GM23248 (cell line): ENCODE measurements around the gene GFAP. TPM values are rescaled to one million over a fixed set of nuclear protein-coding genes. Genes with fewer than 3 reads are reported as not detected.

Experiments used
- DNase-seq: peaks from one replicate; pipeline ENCODE4 v3.0.0-alpha.2; 2015
- H2AFZ ChIP-seq: fragments of 200-600 bp; sonication (generic); 2 replicates; pipeline ENCODE4 v1.6.1; 2016; ENCODE audit warnings: antibody characterized with exemption
- H3F3A ChIP-seq: fragments of 200-600 bp; sonication (generic); 2 replicates; pipeline ENCODE4 v1.6.1; 2016; ENCODE audit warnings: mild to moderate bottlenecking, antibody characterized with exemption, mixed run types; ENCODE audit not compliant: insufficient read depth
- H3K27ac ChIP-seq: fragments of 200-600 bp; sonication (generic); 2 replicates; pipeline ENCODE4 v1.5.1; 2016; ENCODE audit warnings: mild to moderate bottlenecking
- H3K27me3 ChIP-seq: fragments of 200-600 bp; sonication (generic); replicated peaks from 2 replicates; pipeline ENCODE4 v1.6.1; 2016; ENCODE audit warnings: mild to moderate bottlenecking; ENCODE audit not compliant: insufficient read depth
- H3K36me3 ChIP-seq: fragments of 200-600 bp; sonication (generic); 2 replicates; pipeline ENCODE4 v1.6.1; 2016; ENCODE audit warnings: low read depth, mild to moderate bottlenecking
- H3K4me1 ChIP-seq: fragments of 200-600 bp; sonication (generic); 2 replicates; pipeline ENCODE4 v1.6.1; 2016; ENCODE audit warnings: mild to moderate bottlenecking; ENCODE audit not compliant: insufficient read depth
- H3K4me2 ChIP-seq: fragments of 200-600 bp; sonication (generic); one replicate; pipeline ENCODE4 v1.6.1; 2016; ENCODE audit warnings: mild to moderate bottlenecking; ENCODE audit not compliant: unreplicated experiment
- H3K4me3 ChIP-seq: fragments of 200-600 bp; sonication (generic); 2 replicates; pipeline ENCODE4 v1.5.1; 2016; ENCODE audit warnings: mild to moderate bottlenecking
- H3K79me2 ChIP-seq: fragments of 200-600 bp; sonication (generic); 2 replicates; pipeline ENCODE4 v1.6.1; 2016; ENCODE audit warnings: mild to moderate bottlenecking; ENCODE audit not compliant: insufficient read depth
- H3K9ac ChIP-seq: fragments of 200-600 bp; sonication (generic); 2 replicates; pipeline ENCODE4 v1.6.1; 2016; ENCODE audit warnings: mild to moderate bottlenecking
- H3K9me2 ChIP-seq: fragments of 200-600 bp; sonication (generic); 2 replicates; pipeline ENCODE4 v1.6.1; 2016; ENCODE audit warnings: mixed run types, mild to moderate bottlenecking, moderate library complexity; ENCODE audit not compliant: insufficient read depth
- H3K9me3 ChIP-seq: fragments of 200-600 bp; sonication (generic); one replicate; pipeline ENCODE4 v1.6.1; 2017; ENCODE audit warnings: low read depth
- H4K20me1 ChIP-seq: fragments of 200-600 bp; sonication (generic); 2 replicates; pipeline ENCODE4 v1.6.0; 2016; ENCODE audit not compliant: insufficient read depth
- EZH2 ChIP-seq: fragments of 200-600 bp; sonication (generic); IDR thresholded peaks from 2 replicates; pipeline ENCODE4 v1.6.1; 2018; ENCODE audit warnings: antibody characterized with exemption, mild to moderate bottlenecking; ENCODE audit not compliant: insufficient read depth, poor library complexity, severe bottlenecking
- EZH2phosphoT487 ChIP-seq: fragments of 200-600 bp; sonication (generic); IDR thresholded peaks from 2 replicates; pipeline ENCODE4 v1.6.1; 2018; ENCODE audit warnings: antibody characterized with exemption, moderate library complexity, mild to moderate bottlenecking, low read depth; ENCODE audit not compliant: insufficient read depth
- WGBS, 2 experiments: methylation state at CpG; one replicate each; pipeline ENCODE4 v1.1.6; 2015 to 2017; ENCODE audit warnings: low lambda C conversion rate in 2 of 2, low coverage in 1 of 2; ENCODE audit errors: missing lambda C conversion rate in 2 of 2; 5-methylcytosine and 5-hydroxymethylcytosine counted together
- in situ Hi-C: fragments of 300-500 bp; cut with MboI; formaldehyde crosslinking; loops from 2 replicates; pipeline ENCODE4 v1.15.0; 2020
- polyA plus RNA-seq: library from polyadenylated mRNA; unstranded; fragments of >200 nt; fragmentation: Nextera tagmentation; extraction: Ambion mirVana; gene quantifications from 2 replicates; pipeline ENCODE4 v1.2.1, GENCODE V29; 2016
- total RNA-seq: library from RNA; depleted of rRNA; stranded (reverse); fragments of >200 nt; shearing (Covaris generic); gene quantifications from 2 replicates; pipeline ENCODE4 v1.2.3, GENCODE V29; 2014

Gene GFAP
- total and polyA plus RNA-seq, 2 experiments from 2014 or later = 0.49 TPM; not detected in 1

GRCh38 chr17:44922136-44922535, 6.8 kb upstream of the GFAP start:
- Histone ChIP-seq H3K9ac (no peak overlapping the region), H3K79me2 (no peaks in the 10 kb centered on the region), H2AFZ (no peak overlapping the region), H3K27me3 (no peaks in the 10 kb centered on the region), H3F3A (no peaks in the 10 kb centered on the region), H3K4me1 (peaks cover 5% of the 10 kb centered on the region; the same call in 1 of the 2 replicates), H3K4me2 (no peak overlapping the region), H3K9me3 (no peaks in the 10 kb centered on the region), H3K36me3 (no peaks in the 10 kb centered on the region), H3K4me3 (no peak overlapping the region), H3K9me2 (no peaks in the 10 kb centered on the region), H4K20me1 (no peaks in the 10 kb centered on the region), H3K27ac (no peak overlapping the region)
- in situ Hi-C loops = loop anchor here (5.0 to 10.0 kb wide), 2 partner anchors 93 to 200 kb away; no protein-coding TSS in a partner anchor
- no peak for DNase-seq
- no peak for TF ChIP-seq EZH2phosphoT487
- no peak for TF ChIP-seq EZH2
- WGBS, 2 experiments = 71 to 80% methylated on average over 6 of the region's 6 CpGs

GRCh38 chr17:44921122-44921882, 6.0 kb upstream of the GFAP start:
- Histone ChIP-seq H3K4me3 (no peak overlapping the region), H2AFZ (no peak overlapping the region), H3K79me2 (no peaks in the 10 kb centered on the region), H3K9me2 (no peaks in the 10 kb centered on the region), H4K20me1 (no peaks in the 10 kb centered on the region), H3K27ac (no peak overlapping the region), H3K4me2 (no peak overlapping the region), H3K9ac (no peak overlapping the region), H3F3A (no peaks in the 10 kb centered on the region), H3K4me1 (peaks cover 13% of the 10 kb centered on the region), H3K9me3 (no peaks in the 10 kb centered on the region), H3K36me3 (no peaks in the 10 kb centered on the region), H3K27me3 (no peaks in the 10 kb centered on the region)
- in situ Hi-C loops = loop anchor here (5.0 to 10.0 kb wide), 2 partner anchors 93 to 201 kb away; no protein-coding TSS in a partner anchor
- WGBS, 2 experiments = 80 to 83% methylated on average over 11 of the region's 11 CpGs
- DNase-seq = no peak
- TF ChIP-seq EZH2 (no peak), EZH2phosphoT487 (no peak)

DNA sequence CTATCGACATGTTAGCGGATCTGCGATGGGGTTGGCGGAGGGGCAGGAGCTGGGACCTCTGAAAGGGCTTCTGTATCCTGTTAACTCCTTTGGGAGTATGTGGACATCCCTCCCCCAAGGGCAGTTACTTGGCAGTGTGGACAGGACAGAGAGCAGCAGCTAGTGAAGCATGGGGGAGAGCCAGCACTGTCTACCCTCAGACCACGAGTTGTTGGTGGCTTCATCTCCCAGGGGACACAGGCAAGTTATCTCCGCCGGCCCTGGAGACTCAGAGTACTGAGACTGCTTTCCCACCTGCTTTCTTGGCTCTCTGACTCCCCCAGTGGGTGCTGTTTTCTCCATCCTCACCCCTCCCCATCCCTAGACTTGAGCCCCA, 5.3 kb upstream of the GFAP start:
- in situ Hi-C loops = loop anchor here (5.0 to 10.0 kb wide), 2 partner anchors 94 to 202 kb away; no protein-coding TSS in a partner anchor
- no peak overlapping the region for H3K4me2 ChIP-seq

GRCh38 chr17:44919885-44920564, 4.7 kb upstream of the GFAP start:
- no peaks in the 10 kb centered on the region for H3K27me3 ChIP-seq
- peak; percentile 89 for DNase-seq
- 8% methylated on average over 9 of the region's 9 CpGs for WGBS, 2 experiments
- peak overlapping the region; percentile 46; the same call in 1 of the 2 replicates for H2AFZ ChIP-seq
- no peaks in the 10 kb centered on the region for H3K9me2 ChIP-seq
- H3K27ac ChIP-seq = no peak overlapping the region
- no peaks in the 10 kb centered on the region for H4K20me1 ChIP-seq
- TF ChIP-seq EZH2phosphoT487 (no peak), EZH2 (no peak)
- no peak overlapping the region for H3K9ac ChIP-seq
- no peaks in the 10 kb centered on the region for H3K79me2 ChIP-seq
- H3K4me1 ChIP-seq = peaks cover 13% of the 10 kb centered on the region
- no peaks in the 10 kb centered on the region for H3K36me3 ChIP-seq
- no peaks in the 10 kb centered on the region for H3F3A ChIP-seq
- H3K4me3 ChIP-seq = no peak overlapping the region
- in situ Hi-C loops = loop anchor here (5.0 to 10.0 kb wide), 2 partner anchors 95 to 202 kb away; no protein-coding TSS in a partner anchor
- H3K9me3 ChIP-seq = no peaks in the 10 kb centered on the region
- H3K4me2 ChIP-seq = no peak overlapping the region

More for the DNA sequence above, 5.3 kb upstream of the GFAP start:
- H3K9me3 ChIP-seq = no peaks in the 10 kb centered on the region
- DNase-seq = no peak
- 0 out of 2 replicates have a peak overlapping the region, but pooled peaks have one; percentile 46 for H2AFZ ChIP-seq
- H3K27me3 ChIP-seq = no peaks in the 10 kb centered on the region
- no peaks in the 10 kb centered on the region for H3K36me3 ChIP-seq
- WGBS, 2 experiments = 76 to 79% methylated on average over 7 of the region's 7 CpGs
- H3K9me2 ChIP-seq = no peaks in the 10 kb centered on the region
- H3F3A ChIP-seq = no peaks in the 10 kb centered on the region
- H3K79me2 ChIP-seq = no peaks in the 10 kb centered on the region
- peaks cover 13% of the 10 kb centered on the region for H3K4me1 ChIP-seq
- H3K9ac ChIP-seq = no peak overlapping the region
- H4K20me1 ChIP-seq = no peaks in the 10 kb centered on the region
- H3K4me3 ChIP-seq = no peak overlapping the region
- TF ChIP-seq EZH2phosphoT487 (no peak), EZH2 (no peak)
- no peak overlapping the region for H3K27ac ChIP-seq
